ENCODE results near the gene CCT8. TPM values are rescaled to one million over a fixed set of nuclear protein-coding genes. Genes with fewer than 3 reads are reported as not detected.

The CCT8 gene
- total RNA-seq, 1 donor from 2014 or later, result 186 TPM

GRCh38 chr21:29114765-29115500, 41.5 kb upstream of the CCT8 start:
- Mint-ChIP-seq H3K27me3 (ENCODE audit: unreplicated experiment) (no peaks in the 10 kb centered on the region), H3K36me3 (ENCODE audit: unreplicated experiment) (no peaks in the 10 kb centered on the region), H3K4me1 (ENCODE audit: low read depth, unreplicated experiment) (no peaks in the 10 kb centered on the region), H3K9me3 (ENCODE audit: unreplicated experiment) (peaks cover 2% of the 10 kb centered on the region), H3K27ac (ENCODE audit: unreplicated experiment) (no peak overlapping the region), H3K4me3 (ENCODE audit: unreplicated experiment) (no peak overlapping the region)
- no peak for DNase-seq
- TF ChIP-seq, protein P1, sequence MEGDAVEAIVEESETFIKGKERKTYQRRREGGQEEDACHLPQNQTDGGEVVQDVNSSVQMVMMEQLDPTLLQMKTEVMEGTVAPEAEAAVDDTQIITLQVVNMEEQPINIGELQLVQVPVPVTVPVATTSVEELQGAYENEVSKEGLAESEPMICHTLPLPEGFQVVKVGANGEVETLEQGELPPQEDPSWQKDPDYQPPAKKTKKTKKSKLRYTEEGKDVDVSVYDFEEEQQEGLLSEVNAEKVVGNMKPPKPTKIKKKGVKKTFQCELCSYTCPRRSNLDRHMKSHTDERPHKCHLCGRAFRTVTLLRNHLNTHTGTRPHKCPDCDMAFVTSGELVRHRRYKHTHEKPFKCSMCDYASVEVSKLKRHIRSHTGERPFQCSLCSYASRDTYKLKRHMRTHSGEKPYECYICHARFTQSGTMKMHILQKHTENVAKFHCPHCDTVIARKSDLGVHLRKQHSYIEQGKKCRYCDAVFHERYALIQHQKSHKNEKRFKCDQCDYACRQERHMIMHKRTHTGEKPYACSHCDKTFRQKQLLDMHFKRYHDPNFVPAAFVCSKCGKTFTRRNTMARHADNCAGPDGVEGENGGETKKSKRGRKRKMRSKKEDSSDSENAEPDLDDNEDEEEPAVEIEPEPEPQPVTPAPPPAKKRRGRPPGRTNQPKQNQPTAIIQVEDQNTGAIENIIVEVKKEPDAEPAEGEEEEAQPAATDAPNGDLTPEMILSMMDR (IDR thresholded peaks at IDR 0.05; ENCODE audit: partially characterized antibody, unreplicated experiment), result no peak

- TF ChIP-seq, protein P1 (IDR thresholded peaks at IDR 0.05; ENCODE audit: partially characterized antibody, unreplicated experiment), result no peak
- Mint-ChIP-seq H3K36me3 (ENCODE audit: unreplicated experiment) (no peaks in the 10 kb centered on the region), H3K27ac (ENCODE audit: unreplicated experiment) (no peak overlapping the region), H3K4me1 (ENCODE audit: low read depth, unreplicated experiment) (no peaks in the 10 kb centered on the region), H3K4me3 (ENCODE audit: unreplicated experiment) (no peak overlapping the region), H3K27me3 (ENCODE audit: unreplicated experiment) (peaks cover 2% of the 10 kb centered on the region), H3K9me3 (ENCODE audit: unreplicated experiment) (peaks cover 2% of the 10 kb centered on the region)
- no peak for DNase-seq
Observed at GRCh38 chr21:29105218-29105617, 31.8 kb upstream of the CCT8 start.

- Mint-ChIP-seq H3K9me3 (ENCODE audit: unreplicated experiment) (peaks cover 2% of the 10 kb centered on the region), H3K4me3 (ENCODE audit: unreplicated experiment) (no peak overlapping the region), H3K4me1 (ENCODE audit: low read depth, unreplicated experiment) (no peaks in the 10 kb centered on the region), H3K36me3 (ENCODE audit: unreplicated experiment) (no peaks in the 10 kb centered on the region), H3K27me3 (ENCODE audit: unreplicated experiment) (peaks cover 2% of the 10 kb centered on the region), H3K27ac (ENCODE audit: unreplicated experiment) (no peak overlapping the region)
- DNase-seq, result no peak
- TF ChIP-seq, protein P1 (IDR thresholded peaks at IDR 0.05; ENCODE audit: partially characterized antibody, unreplicated experiment), result no peak
Observed at GRCh38 chr21:29104239-29104708, 30.8 kb upstream of the CCT8 start.

- Mint-ChIP-seq H3K4me1 (ENCODE audit: low read depth, unreplicated experiment) (no peaks in the 10 kb centered on the region), H3K4me3 (ENCODE audit: unreplicated experiment) (no peak overlapping the region), H3K36me3 (ENCODE audit: unreplicated experiment) (no peaks in the 10 kb centered on the region), H3K27me3 (ENCODE audit: unreplicated experiment) (peaks cover 4% of the 10 kb centered on the region), H3K27ac (ENCODE audit: unreplicated experiment) (no peak overlapping the region), H3K9me3 (ENCODE audit: unreplicated experiment) (peaks cover 2% of the 10 kb centered on the region)
- TF ChIP-seq, protein P1 (IDR thresholded peaks at IDR 0.05; ENCODE audit: partially characterized antibody, unreplicated experiment), result no peak
- no peak for DNase-seq
Observed at GRCh38 chr21:29102791-29103257, 29.4 kb upstream of the CCT8 start.

GRCh38 chr21:29098156-29098555, 24.7 kb upstream of the CCT8 start:
- H3K36me3 Mint-ChIP-seq (ENCODE audit: unreplicated experiment), result no peaks in the 10 kb centered on the region

More at GRCh38 chr21:29098156-29098555, 24.7 kb upstream of the CCT8 start:
- H3K27ac Mint-ChIP-seq (ENCODE audit: unreplicated experiment), result no peak overlapping the region
- TF ChIP-seq, protein P1 (IDR thresholded peaks at IDR 0.05; ENCODE audit: partially characterized antibody, unreplicated experiment), result no peak
- no peak overlapping the region for H3K4me3 Mint-ChIP-seq (ENCODE audit: unreplicated experiment)
- no peak for DNase-seq
- peaks cover 5% of the 10 kb centered on the region for H3K4me1 Mint-ChIP-seq (ENCODE audit: low read depth, unreplicated experiment)
- H3K27me3 Mint-ChIP-seq (ENCODE audit: unreplicated experiment), result peaks cover 4% of the 10 kb centered on the region
- peaks cover 2% of the 10 kb centered on the region for H3K9me3 Mint-ChIP-seq (ENCODE audit: unreplicated experiment)

Measured in glutamatergic neuron (in vitro differentiated cells).